Measurements from ENCODE around the gene GRM1. TPM values are rescaled to one million over a fixed set of nuclear protein-coding genes. Genes with fewer than 3 reads are reported as not detected.

The GRM1 gene
- polyA plus RNA-seq, 4 donors: 0.01 to 0.03 TPM; not detected in 2

GRCh38 chr6:146077992-146078391, 49.1 kb downstream of the GRM1 start:
- Histone ChIP-seq H3K4me3 (ENCODE audit: low read depth in 1 of 3, low read length in 3 of 3) (no peak overlapping the region), H3K36me3 (ENCODE audit: control insufficient read depth in 3 of 3, insufficient read depth in 2 of 3, low read depth in 1 of 3, low read length in 3 of 3) (no peaks in the 10 kb centered on the region), H3K27me3 (ENCODE audit: control insufficient read depth in 3 of 3, insufficient read depth in 3 of 3, low read length in 3 of 3) (no peaks in the 10 kb centered on the region), H3K9me3 (ENCODE audit: control insufficient read depth in 2 of 2, insufficient read depth in 1 of 2, low read depth in 1 of 2, low read length in 1 of 2) (no peaks in the 10 kb centered on the region), H3K27ac (ENCODE audit: low read depth in 1 of 3, low read length in 2 of 3) (no peak overlapping the region), H3K4me1 (ENCODE audit: control insufficient read depth in 3 of 3, insufficient read depth in 2 of 3, low read depth in 1 of 3, low read length in 2 of 3) (no peaks in the 10 kb centered on the region)
- DNase-seq (no peak), FAIRE-seq (no peak)
- WGBS, 3 donors: 78 to 91% (median 83%) methylated on average over 4 of the region's 4 CpGs

DNA sequence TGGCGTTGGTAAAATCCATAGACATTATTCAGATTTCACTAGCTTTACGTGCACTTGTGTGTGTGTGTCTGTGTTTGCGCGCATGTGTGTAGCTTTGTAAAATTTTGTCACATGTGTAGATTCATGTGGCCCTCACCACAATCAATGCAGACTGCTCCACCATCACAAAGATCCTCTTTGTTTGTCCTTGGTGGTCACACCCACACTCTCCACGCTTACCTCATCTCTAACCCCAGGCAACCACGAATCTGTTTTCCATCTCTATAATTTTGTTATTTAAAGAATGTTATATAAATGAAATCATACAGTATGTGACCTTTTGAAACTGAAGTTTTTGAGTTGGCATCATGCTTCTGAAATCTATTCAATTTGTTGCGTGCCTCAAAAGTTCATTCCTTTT, 58.5 kb downstream of the GRM1 start:
- Histone ChIP-seq H3K4me1 (ENCODE audit: control insufficient read depth in 3 of 3, insufficient read depth in 2 of 3, low read depth in 1 of 3, low read length in 2 of 3) (no peaks in the 10 kb centered on the region), H3K27ac (ENCODE audit: low read depth in 1 of 3, low read length in 2 of 3) (no peak overlapping the region), H3K4me3 (ENCODE audit: low read depth in 1 of 3, low read length in 3 of 3) (no peak overlapping the region), H3K9me3 (ENCODE audit: control insufficient read depth in 2 of 2, insufficient read depth in 1 of 2, low read depth in 1 of 2, low read length in 1 of 2) (no peaks in the 10 kb centered on the region), H3K36me3 (ENCODE audit: control insufficient read depth in 3 of 3, insufficient read depth in 2 of 3, low read depth in 1 of 3, low read length in 3 of 3) (no peaks in the 10 kb centered on the region), H3K27me3 (ENCODE audit: control insufficient read depth in 3 of 3, insufficient read depth in 3 of 3, low read length in 3 of 3) (no peaks in the 10 kb centered on the region)
- no peak for FAIRE-seq
- DNase-seq: no peak
- 79 to 87% (median 83%) methylated on average over 7 of the region's 7 CpGs for WGBS, 3 donors

DNA sequence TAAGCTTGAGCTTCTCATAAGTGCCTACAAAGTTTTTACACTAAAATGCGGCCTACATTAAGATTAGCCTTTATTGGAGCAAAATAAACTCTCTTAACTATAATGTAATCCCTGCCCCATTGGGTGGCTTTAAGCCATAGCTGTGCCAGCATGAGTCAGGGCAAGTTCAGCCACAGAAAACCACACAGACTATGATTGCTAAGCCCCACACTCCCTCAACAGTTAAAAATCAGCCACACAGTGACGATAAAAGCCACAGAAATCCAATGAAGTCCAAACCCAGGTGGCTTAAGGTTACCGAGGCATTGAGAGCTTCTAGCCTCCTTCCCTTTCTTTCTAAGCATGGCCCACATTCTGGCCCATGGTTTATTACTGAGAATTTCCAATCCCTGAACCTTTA, 61.6 kb downstream of the GRM1 start:
- Histone ChIP-seq H3K4me1 (ENCODE audit: control insufficient read depth in 3 of 3, insufficient read depth in 2 of 3, low read depth in 1 of 3, low read length in 2 of 3) (no peaks in the 10 kb centered on the region), H3K36me3 (ENCODE audit: control insufficient read depth in 3 of 3, insufficient read depth in 2 of 3, low read depth in 1 of 3, low read length in 3 of 3) (no peaks in the 10 kb centered on the region), H3K9me3 (ENCODE audit: control insufficient read depth in 2 of 2, insufficient read depth in 1 of 2, low read depth in 1 of 2, low read length in 1 of 2) (no peaks in the 10 kb centered on the region), H3K27me3 (ENCODE audit: control insufficient read depth in 3 of 3, insufficient read depth in 3 of 3, low read length in 3 of 3) (no peaks in the 10 kb centered on the region), H3K4me3 (ENCODE audit: low read depth in 1 of 3, low read length in 3 of 3) (no peak overlapping the region), H3K27ac (ENCODE audit: low read depth in 1 of 3, low read length in 2 of 3) (no peak overlapping the region)
- FAIRE-seq (no peak), DNase-seq (no peak)
- 69 to 80% (median 73%) methylated on average over 3 of the region's 3 CpGs for WGBS, 3 donors

- H3K36me3 ChIP-seq (ENCODE audit: control insufficient read depth in 3 of 3, insufficient read depth in 2 of 3, low read depth in 1 of 3, low read length in 3 of 3): no peaks in the 10 kb centered on the region
- H3K4me3 ChIP-seq (ENCODE audit: low read depth in 1 of 3, low read length in 3 of 3): no peak overlapping the region
- H3K4me1 ChIP-seq (ENCODE audit: control insufficient read depth in 3 of 3, insufficient read depth in 2 of 3, low read depth in 1 of 3, low read length in 2 of 3): no peaks in the 10 kb centered on the region
- no peak overlapping the region for H3K27ac ChIP-seq (ENCODE audit: low read depth in 1 of 3, low read length in 2 of 3)
- 62 to 73% (median 64%) methylated on average over 3 of the region's 3 CpGs for WGBS, 3 donors
- H3K9me3 ChIP-seq (ENCODE audit: control insufficient read depth in 2 of 2, insufficient read depth in 1 of 2, low read depth in 1 of 2, low read length in 1 of 2): no peaks in the 10 kb centered on the region
- FAIRE-seq (no peak), DNase-seq (no peak)
- H3K27me3 ChIP-seq (ENCODE audit: control insufficient read depth in 3 of 3, insufficient read depth in 3 of 3, low read length in 3 of 3): no peaks in the 10 kb centered on the region
Measured at GRCh38 chr6:146092961-146093686, 64.3 kb downstream of the GRM1 start.

GRCh38 chr6:146095481-146095880, 66.6 kb downstream of the GRM1 start:
- DNase-seq: no peak
- no peak overlapping the region for H3K4me3 ChIP-seq (ENCODE audit: low read depth in 1 of 3, low read length in 3 of 3)
- H3K27ac ChIP-seq (ENCODE audit: low read depth in 1 of 3, low read length in 2 of 3): no peak overlapping the region
- no peaks in the 10 kb centered on the region for H3K27me3 ChIP-seq (ENCODE audit: control insufficient read depth in 3 of 3, insufficient read depth in 3 of 3, low read length in 3 of 3)
- no peaks in the 10 kb centered on the region for H3K9me3 ChIP-seq (ENCODE audit: control insufficient read depth in 2 of 2, insufficient read depth in 1 of 2, low read depth in 1 of 2, low read length in 1 of 2)
- no peaks in the 10 kb centered on the region for H3K36me3 ChIP-seq (ENCODE audit: control insufficient read depth in 3 of 3, insufficient read depth in 2 of 3, low read depth in 1 of 3, low read length in 3 of 3)
- no peaks in the 10 kb centered on the region for H3K4me1 ChIP-seq (ENCODE audit: control insufficient read depth in 3 of 3, insufficient read depth in 2 of 3, low read depth in 1 of 3, low read length in 2 of 3)
- 25 to 68% (median 35%) methylated on average over 2 of the region's 2 CpGs for WGBS, 3 donors
- no peak for FAIRE-seq

DNA sequence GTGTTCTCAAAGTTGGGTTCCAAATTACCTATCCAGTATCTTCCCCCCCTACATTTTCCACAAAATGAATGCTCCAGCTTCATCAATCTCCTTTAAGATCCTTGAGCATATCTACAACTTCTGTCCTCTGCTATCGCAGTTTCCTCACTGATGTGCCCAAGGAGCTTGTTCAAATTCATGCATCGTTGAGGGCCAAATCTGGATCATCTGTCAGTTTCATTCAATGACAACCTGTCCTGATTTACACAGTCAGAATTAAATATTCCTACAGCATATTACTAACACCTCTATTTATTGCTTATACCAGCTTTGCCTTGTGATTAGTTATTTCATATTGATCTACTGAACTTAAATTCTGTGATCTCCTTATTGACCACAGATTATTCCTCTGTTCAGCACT, 68.7 kb downstream of the GRM1 start:
- Histone ChIP-seq H3K36me3 (ENCODE audit: control insufficient read depth in 3 of 3, insufficient read depth in 2 of 3, low read depth in 1 of 3, low read length in 3 of 3) (no peaks in the 10 kb centered on the region), H3K27me3 (ENCODE audit: control insufficient read depth in 3 of 3, insufficient read depth in 3 of 3, low read length in 3 of 3) (no peaks in the 10 kb centered on the region), H3K9me3 (ENCODE audit: control insufficient read depth in 2 of 2, insufficient read depth in 1 of 2, low read depth in 1 of 2, low read length in 1 of 2) (no peaks in the 10 kb centered on the region), H3K27ac (ENCODE audit: low read depth in 1 of 3, low read length in 2 of 3) (no peak overlapping the region), H3K4me3 (ENCODE audit: low read depth in 1 of 3, low read length in 3 of 3) (no peak overlapping the region), H3K4me1 (ENCODE audit: control insufficient read depth in 3 of 3, insufficient read depth in 2 of 3, low read depth in 1 of 3, low read length in 2 of 3) (no peaks in the 10 kb centered on the region)
- no peak for DNase-seq
- FAIRE-seq: no peak
- 93 to 96% (median 96%) methylated on average over 2 of the region's 2 CpGs for WGBS, 3 donors

DNA sequence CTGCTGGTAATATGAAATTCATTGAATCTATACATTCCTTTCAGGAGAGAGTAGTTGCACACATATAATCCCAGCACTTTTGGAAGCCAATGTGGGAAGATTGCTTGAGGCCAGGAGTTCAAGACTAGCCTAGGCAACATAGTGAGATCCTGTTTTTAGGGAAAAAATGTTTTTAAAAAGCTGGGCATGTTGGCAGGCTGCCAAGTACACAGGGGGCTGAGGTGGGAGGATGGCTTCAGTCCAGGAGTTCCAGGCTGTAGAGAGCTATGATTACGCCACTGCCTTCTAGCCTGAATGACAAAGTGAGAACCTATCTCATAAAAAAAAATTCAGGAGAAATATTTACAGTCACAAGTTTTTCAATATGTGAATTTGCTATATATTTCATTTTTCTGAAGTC, 71.9 kb downstream of the GRM1 start:
- H3K27ac ChIP-seq (ENCODE audit: low read depth in 1 of 3, low read length in 2 of 3): no peak overlapping the region
- no peaks in the 10 kb centered on the region for H3K36me3 ChIP-seq (ENCODE audit: control insufficient read depth in 3 of 3, insufficient read depth in 2 of 3, low read depth in 1 of 3, low read length in 3 of 3)
- H3K4me3 ChIP-seq (ENCODE audit: low read depth in 1 of 3, low read length in 3 of 3): no peak overlapping the region
- H3K9me3 ChIP-seq (ENCODE audit: control insufficient read depth in 2 of 2, insufficient read depth in 1 of 2, low read depth in 1 of 2, low read length in 1 of 2): no peaks in the 10 kb centered on the region
- no peaks in the 10 kb centered on the region for H3K27me3 ChIP-seq (ENCODE audit: control insufficient read depth in 3 of 3, insufficient read depth in 3 of 3, low read length in 3 of 3)
- WGBS, 3 donors: 81 to 92% (median 85%) methylated on average over 1 of the region's 1 CpG
- no peaks in the 10 kb centered on the region for H3K4me1 ChIP-seq (ENCODE audit: control insufficient read depth in 3 of 3, insufficient read depth in 2 of 3, low read depth in 1 of 3, low read length in 2 of 3)
- FAIRE-seq: no peak
- no peak for DNase-seq

GRCh38 chr6:146103416-146104072, 74.7 kb downstream of the GRM1 start:
- Histone ChIP-seq H3K27ac (ENCODE audit: low read depth in 1 of 3, low read length in 2 of 3) (no peak overlapping the region), H3K9me3 (ENCODE audit: control insufficient read depth in 2 of 2, insufficient read depth in 1 of 2, low read depth in 1 of 2, low read length in 1 of 2) (no peaks in the 10 kb centered on the region), H3K36me3 (ENCODE audit: control insufficient read depth in 3 of 3, insufficient read depth in 2 of 3, low read depth in 1 of 3, low read length in 3 of 3) (no peaks in the 10 kb centered on the region), H3K27me3 (ENCODE audit: control insufficient read depth in 3 of 3, insufficient read depth in 3 of 3, low read length in 3 of 3) (no peaks in the 10 kb centered on the region), H3K4me3 (ENCODE audit: low read depth in 1 of 3, low read length in 3 of 3) (no peak overlapping the region), H3K4me1 (ENCODE audit: control insufficient read depth in 3 of 3, insufficient read depth in 2 of 3, low read depth in 1 of 3, low read length in 2 of 3) (no peaks in the 10 kb centered on the region)
- 66 to 78% (median 68%) methylated on average over 3 of the region's 3 CpGs for WGBS, 3 donors
- no peak for FAIRE-seq
- DNase-seq: no peak

GRCh38 chr6:146106532-146106931, 77.7 kb downstream of the GRM1 start:
- FAIRE-seq (no peak), DNase-seq (no peak)
- no peak overlapping the region for H3K4me3 ChIP-seq (ENCODE audit: low read depth in 1 of 3, low read length in 3 of 3)
- WGBS, 3 donors: 27 to 64% (median 48%) methylated on average over 2 of the region's 2 CpGs
- no peak overlapping the region for H3K27ac ChIP-seq (ENCODE audit: low read depth in 1 of 3, low read length in 2 of 3)
- H3K27me3 ChIP-seq (ENCODE audit: control insufficient read depth in 3 of 3, insufficient read depth in 3 of 3, low read length in 3 of 3): no peaks in the 10 kb centered on the region
- H3K4me1 ChIP-seq (ENCODE audit: control insufficient read depth in 3 of 3, insufficient read depth in 2 of 3, low read depth in 1 of 3, low read length in 2 of 3): no peaks in the 10 kb centered on the region
- H3K9me3 ChIP-seq (ENCODE audit: control insufficient read depth in 2 of 2, insufficient read depth in 1 of 2, low read depth in 1 of 2, low read length in 1 of 2): peaks cover 0 to 3% of the 10 kb centered on the region in 2 donors
- no peaks in the 10 kb centered on the region for H3K36me3 ChIP-seq (ENCODE audit: control insufficient read depth in 3 of 3, insufficient read depth in 2 of 3, low read depth in 1 of 3, low read length in 3 of 3)

All from small intestine (tissue), 7 donors.